Urinary bladder (tissue), 4 donors: ENCODE results near the gene GET3. TPM values are rescaled to one million over a fixed set of nuclear protein-coding genes. Genes with fewer than 3 reads are reported as not detected.

Source experiments
- DNase-seq: peaks from one replicate; pipeline ENCODE4 v3.0.0-alpha.2; 2015; ENCODE audit errors: extremely low spot score
- H3K27ac ChIP-seq: one replicate; pipeline ENCODE4 v1.5.1; 2013; ENCODE audit warnings: low read depth, mild to moderate bottlenecking, moderate library complexity
- H3K36me3 ChIP-seq: one replicate; pipeline ENCODE4 v1.6.1; 2013; ENCODE audit warnings: mild to moderate bottlenecking, moderate library complexity; ENCODE audit not compliant: insufficient read depth
- H3K4me1 ChIP-seq: one replicate; pipeline ENCODE4 v1.6.1; 2013; ENCODE audit warnings: mild to moderate bottlenecking, moderate library complexity; ENCODE audit not compliant: insufficient read depth
- H3K4me3 ChIP-seq: one replicate; pipeline ENCODE4 v1.5.1; 2013; ENCODE audit warnings: low read depth, low read length
- WGBS: extraction: QIAGEN DNeasy Blood & Tissue Kit; methylation state at CpG from one replicate; pipeline ENCODE4 v1.1.7; 2013; 5-methylcytosine and 5-hydroxymethylcytosine counted together
- polyA plus RNA-seq: library from polyadenylated mRNA; stranded (reverse); fragments of 200-250 nt; gene quantifications from one replicate; pipeline ENCODE4 v1.2.3, GENCODE V29; 2013
- total RNA-seq: library from RNA; depleted of rRNA; stranded (reverse); fragments of >200 nt; gene quantifications from one replicate; pipeline ENCODE4 v1.2.3, GENCODE V29; 2014
- donor health status: healthy with polysubstance abuse.
- donor health status: healthy.

The GET3 gene
- total and polyA plus RNA-seq, 2 donors, result 22.7 to 84.4 TPM

DNA sequence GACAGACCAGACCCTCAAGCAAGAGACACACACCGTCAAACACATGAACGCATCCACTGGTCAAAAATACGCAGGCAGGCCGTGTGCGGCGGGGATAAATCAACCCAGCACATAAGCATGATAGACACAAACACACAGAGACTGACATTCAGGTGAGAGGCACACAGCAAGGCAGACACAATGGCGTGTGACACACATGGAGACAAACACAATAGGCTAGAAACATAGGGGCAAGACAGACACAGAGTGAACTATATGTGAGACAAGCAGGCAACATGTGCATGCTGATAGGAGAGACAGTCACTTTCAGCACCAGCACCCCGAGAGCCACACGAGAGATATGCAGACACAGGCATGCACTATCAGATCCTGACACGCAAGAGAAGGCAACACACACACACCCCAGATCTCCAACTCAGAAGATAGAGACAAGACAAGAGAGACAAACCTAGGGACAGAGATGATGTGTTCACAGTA lies 47.1 kb downstream of the GET3 start:
- Histone ChIP-seq H3K4me1 (no peaks in the 10 kb centered on the region), H3K4me3 (no peak overlapping the region), H3K27ac (peak overlapping the region; percentile 91), H3K36me3 (no peaks in the 10 kb centered on the region)
- no peak for DNase-seq
- 58% methylated on average over 10 of the region's 10 CpGs for WGBS

DNA sequence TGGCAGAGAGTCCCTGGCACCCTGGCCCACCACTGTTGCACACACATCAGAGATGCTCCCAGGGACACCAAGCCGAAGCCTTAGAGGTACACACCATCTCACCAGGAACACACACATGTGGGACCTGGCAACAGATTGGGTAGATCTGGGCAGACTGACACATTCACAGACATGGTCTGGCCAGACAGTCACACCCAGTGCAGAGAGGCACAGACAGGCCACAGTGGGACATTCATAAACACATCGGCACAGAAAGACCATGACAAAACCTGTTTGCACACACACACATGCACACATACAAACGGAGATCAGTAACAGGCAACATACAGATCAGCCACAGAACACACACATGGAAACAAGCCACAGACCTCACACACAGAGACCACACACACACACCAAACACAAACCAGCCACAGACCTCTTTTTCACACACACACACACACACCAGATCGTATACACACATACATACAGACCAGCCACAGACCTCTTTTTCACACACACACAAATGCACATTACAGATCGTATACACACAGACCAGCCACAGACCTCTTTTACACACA lies 47.7 kb downstream of the GET3 start:
- WGBS, result 50% methylated on average over 5 of the region's 5 CpGs

DNA sequence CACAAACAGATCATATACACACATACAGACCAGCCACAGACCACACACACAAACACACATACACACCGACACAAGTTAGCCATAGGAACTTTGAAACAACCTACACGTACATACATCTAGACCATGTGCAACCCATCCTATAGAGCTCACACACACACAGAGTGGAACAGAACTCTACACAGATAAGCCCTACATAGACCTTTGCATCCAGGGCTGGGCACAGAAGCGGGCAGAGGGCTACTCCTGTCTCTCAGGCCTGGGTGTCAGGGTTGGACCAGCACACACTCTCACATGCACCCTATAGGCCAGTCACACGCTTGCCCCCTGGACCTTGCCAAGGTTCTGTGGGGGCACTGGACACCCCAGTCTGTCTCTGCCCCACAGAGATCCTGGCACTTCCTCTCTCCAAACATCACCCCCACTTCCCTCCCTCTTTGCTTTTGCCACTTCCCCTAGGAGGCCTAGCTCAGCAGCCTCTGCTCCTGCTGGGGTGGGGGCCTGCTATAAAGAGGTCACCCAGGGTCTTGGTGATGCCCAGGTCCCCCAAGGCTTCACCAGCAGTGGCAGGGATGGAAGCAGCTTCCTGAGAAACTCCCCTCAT lies 48.2 kb downstream of the GET3 start:
- WGBS, result 67% methylated on average over 4 of the region's 4 CpGs
- Histone ChIP-seq H3K27ac (peak overlapping the region; percentile 85), H3K36me3 (no peaks in the 10 kb centered on the region), H3K4me3 (no peak overlapping the region), H3K4me1 (no peaks in the 10 kb centered on the region)
- DNase-seq, result no peak

More for the DNA sequence above, 47.7 kb downstream of the GET3 start:
- Histone ChIP-seq H3K36me3 (no peaks in the 10 kb centered on the region), H3K4me1 (no peaks in the 10 kb centered on the region), H3K4me3 (no peak overlapping the region), H3K27ac (peak overlapping the region; percentile 91)
- DNase-seq, result no peak

DNA sequence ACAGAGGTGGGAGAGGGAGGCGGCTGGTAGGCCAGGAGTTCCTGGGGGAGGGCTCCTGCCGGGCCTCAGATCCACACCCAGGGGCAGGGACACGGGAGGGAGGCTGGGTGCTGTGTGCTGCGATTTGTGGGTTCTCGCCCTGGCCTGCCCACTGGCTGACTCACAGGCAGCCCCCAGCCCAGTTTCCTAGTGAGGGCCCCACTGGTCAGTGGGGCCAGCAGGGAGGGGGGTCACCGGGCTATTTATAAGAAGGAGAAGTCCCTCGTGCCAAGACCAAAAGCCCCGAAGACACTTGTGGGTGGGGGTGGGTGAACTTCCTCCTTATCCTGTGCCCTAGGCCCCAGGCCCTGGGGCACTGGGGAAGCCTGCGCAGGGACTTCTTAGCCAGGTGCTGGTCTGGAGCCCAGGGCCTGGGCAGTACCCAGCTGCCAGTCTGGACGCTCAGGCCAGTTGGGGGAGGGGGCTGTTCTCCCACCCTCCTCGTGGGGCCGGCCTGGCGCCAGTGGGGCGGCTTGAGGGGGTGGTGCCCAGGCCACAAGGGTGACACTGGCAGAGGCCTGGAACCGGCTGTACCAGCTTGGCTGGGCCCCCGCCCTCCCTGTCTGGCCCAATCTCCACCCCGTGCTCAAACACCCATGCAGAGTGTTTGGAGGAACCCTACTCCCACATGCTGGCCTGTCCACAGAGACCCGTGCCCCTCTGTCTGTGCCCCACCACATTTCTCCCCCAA lies 49.0 kb downstream of the GET3 start:
- 57% methylated on average over 18 of the region's 18 CpGs for WGBS
- no peaks in the 10 kb centered on the region for H3K36me3 ChIP-seq
- DNase-seq, result no peak
- H3K4me1 ChIP-seq, result no peaks in the 10 kb centered on the region
- H3K27ac ChIP-seq, result peak overlapping the region; percentile 85
- H3K4me3 ChIP-seq, result no peak overlapping the region

DNA sequence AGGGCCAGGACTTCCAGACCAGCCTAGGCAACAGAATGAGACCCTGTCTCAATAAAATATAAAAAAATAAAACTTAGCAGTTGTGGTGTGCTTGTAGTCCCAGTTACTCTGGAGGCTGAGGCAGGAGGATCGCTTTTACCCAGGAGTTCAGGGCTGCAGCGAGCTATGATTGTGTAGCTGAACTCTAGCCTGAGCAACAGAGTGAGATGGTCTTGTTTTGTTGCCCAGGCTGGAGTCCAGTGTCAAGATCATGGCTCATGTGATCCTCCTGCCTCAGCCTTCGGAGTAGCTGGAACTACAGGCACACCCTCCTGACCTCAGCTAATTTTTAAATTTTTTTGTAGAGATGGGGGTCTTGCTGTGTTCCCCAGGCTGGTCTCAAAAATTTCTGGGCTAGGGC lies 49.7 kb downstream of the GET3 start:
- Histone ChIP-seq H3K36me3 (no peaks in the 10 kb centered on the region), H3K4me1 (no peaks in the 10 kb centered on the region), H3K27ac (peak overlapping the region; percentile 85), H3K4me3 (no peak overlapping the region)
- 74% methylated on average over 3 of the region's 3 CpGs for WGBS
- no peak for DNase-seq

DNA sequence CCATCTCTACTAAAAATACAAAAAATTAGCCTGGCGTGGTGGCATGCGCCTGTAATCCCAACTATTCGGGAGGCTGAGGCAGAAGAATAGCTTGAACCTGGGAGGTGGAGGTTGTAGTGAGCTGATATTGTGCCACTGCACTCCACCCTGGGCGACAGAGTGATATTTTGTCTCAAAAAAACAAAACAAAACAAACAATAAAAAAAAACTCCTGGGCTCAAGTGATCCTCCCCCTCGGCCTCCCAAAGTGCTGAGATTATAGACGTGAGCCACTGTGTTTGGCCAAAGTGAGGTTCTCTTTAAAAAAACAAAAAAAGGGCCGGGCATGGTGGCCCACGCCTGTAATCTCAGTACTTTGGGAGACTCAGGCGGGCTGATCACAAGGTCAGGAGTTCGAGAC lies 50.2 kb downstream of the GET3 start:
- 65% methylated on average over 10 of the region's 10 CpGs for WGBS
- H3K4me3 ChIP-seq, result no peak overlapping the region
- DNase-seq, result no peak
- H3K36me3 ChIP-seq, result no peaks in the 10 kb centered on the region
- H3K4me1 ChIP-seq, result no peaks in the 10 kb centered on the region
- peak overlapping the region; percentile 85 for H3K27ac ChIP-seq

DNA sequence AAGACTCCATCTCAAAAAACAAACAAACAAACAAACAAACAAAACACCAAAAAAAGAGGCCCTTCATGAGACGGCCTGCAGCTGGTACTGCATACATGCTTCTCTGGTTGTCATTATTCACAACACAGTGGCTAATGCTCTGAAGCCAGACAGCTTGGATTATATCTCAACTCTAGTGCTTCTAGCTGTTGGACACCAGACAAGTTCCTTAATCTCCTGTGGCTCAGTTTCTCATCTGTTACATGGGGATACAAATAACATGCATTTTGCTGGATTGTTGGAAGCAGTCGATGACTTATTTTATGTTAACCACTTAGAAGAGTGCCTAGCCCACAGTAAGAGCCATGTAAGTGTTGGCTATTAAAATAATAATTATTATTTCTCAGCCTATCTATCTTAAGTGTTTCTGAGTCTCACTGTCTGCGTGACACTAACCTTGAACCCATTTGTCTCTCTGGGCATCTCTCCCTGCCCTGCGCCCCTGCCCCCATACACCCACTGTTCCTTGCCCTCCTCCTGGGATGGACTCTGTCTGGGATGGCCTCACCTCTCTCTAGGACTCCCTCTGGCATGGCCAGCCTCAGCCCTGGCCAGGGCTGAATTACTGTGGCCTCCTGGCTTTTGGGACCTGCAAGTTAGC lies 50.9 kb downstream of the GET3 start:
- Histone ChIP-seq H3K27ac (peak overlapping the region; percentile 90), H3K4me3 (no peak overlapping the region), H3K4me1 (no peaks in the 10 kb centered on the region), H3K36me3 (no peaks in the 10 kb centered on the region)
- DNase-seq, result no peak
- WGBS, result 32% methylated on average over 4 of the region's 4 CpGs

DNA sequence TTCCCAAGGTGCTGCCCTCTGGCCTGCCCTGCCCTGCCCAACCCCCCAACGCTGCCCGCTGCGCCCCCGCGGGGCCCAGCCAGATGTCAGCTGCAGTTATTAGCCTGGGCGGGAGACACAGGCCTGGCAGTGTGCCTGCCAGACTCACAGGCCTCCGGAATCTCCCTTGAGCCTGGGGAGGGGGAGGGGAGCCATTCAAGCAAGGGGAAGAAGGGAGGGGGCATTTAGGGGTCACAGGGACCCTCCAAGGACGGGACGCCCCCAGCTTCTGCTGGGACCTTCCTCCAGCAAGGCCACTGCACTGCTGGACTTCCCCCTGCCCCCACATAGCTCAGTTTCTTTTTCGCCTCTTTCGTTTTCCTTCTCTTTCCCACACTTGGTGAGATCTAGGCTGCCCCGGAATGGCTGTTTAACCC lies 51.4 kb downstream of the GET3 start:
- 2% methylated on average over 12 of the region's 12 CpGs for WGBS
- no peaks in the 10 kb centered on the region for H3K4me1 ChIP-seq
- H3K36me3 ChIP-seq, result no peaks in the 10 kb centered on the region
- no peak for DNase-seq
- peak overlapping the region; percentile 90 for H3K27ac ChIP-seq
- H3K4me3 ChIP-seq, result peak overlapping the region; percentile 41

DNA sequence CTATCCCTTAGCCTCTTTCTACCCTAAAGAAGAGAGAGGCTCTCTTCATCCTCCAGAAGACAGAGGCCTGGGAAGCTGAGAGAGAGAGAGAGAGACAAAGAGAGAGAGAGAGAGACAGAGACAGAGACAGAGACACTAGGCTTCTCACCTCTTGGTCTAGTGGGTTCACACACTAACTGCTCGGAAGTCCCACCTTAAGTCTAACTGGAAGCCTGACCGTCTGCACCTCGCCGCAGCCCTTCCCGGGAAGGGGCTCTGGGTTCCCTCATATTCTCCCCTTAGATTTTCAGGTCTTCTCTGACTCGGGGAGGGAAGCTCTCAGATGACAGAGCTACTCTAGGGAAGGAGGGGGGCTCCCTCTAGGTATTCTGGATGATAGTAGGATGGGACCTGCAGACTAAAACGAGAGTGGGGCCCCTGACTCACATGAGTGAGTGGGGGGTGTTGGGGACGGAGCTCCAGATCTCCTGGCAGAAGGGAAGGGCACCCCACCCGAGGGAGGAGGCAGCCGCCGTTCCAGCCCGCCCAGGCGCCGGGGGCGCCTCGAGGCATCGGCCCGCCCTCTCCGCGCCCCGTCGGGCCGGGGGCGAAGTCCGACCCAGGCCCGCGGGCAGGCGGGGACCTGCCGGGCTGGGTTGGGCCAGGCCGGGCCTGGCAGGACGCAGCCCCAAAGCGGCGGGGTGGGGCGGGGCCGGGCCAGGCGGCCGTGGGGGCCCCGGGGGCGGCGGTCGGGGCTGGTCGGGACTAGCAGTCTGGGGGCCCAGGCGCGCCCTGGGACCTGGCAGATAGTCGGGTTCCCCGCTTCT lies 52.0 kb downstream of the GET3 start:
- Histone ChIP-seq H3K36me3 (no peaks in the 10 kb centered on the region), H3K4me3 (peak overlapping the region; percentile 41), H3K4me1 (no peaks in the 10 kb centered on the region), H3K27ac (peak overlapping the region; percentile 90)
- DNase-seq, result no peak
- under 1% methylated on average over 46 of the region's 46 CpGs for WGBS

DNA sequence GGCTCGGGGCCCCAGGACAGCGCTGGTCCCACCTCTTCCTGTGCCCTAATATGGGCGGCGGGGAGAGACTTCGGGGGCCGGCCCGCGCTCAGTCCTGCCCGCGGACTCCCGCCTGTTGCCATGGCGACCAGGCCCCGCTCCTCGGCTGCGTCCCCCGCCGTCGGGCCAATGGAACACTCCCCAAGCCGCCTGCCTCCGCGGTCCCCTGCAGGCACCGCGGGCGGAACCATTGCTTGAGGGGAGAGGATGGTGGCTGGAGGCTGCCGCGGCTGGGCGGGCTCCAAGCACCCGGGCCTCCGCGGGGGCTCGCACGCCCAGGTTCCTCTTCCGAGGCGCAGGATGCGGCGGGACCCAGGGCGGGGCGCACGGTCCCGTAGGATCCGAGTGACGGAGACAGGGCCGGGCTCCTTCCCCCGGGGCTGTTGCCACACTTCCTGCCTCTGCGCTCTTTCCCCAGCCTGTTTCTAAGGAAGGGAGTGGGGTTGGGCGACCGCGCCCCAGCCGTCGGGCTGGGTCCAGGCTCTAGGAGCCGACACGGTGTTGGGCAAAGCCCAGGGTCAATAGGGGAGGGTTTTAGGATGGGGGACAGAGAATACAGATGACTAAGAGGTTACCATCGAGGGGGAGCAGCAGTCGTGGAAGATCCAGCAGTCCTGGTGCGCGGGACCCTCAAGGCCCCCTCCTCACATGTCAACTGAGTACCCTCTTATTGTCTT lies 52.8 kb downstream of the GET3 start:
- WGBS, result under 1% methylated on average over 56 of the region's 56 CpGs
- no peaks in the 10 kb centered on the region for H3K36me3 ChIP-seq
- no peak for DNase-seq
- H3K4me3 ChIP-seq, result peak overlapping the region; percentile 41
- peak overlapping the region; percentile 90 for H3K27ac ChIP-seq
- no peaks in the 10 kb centered on the region for H3K4me1 ChIP-seq

DNA sequence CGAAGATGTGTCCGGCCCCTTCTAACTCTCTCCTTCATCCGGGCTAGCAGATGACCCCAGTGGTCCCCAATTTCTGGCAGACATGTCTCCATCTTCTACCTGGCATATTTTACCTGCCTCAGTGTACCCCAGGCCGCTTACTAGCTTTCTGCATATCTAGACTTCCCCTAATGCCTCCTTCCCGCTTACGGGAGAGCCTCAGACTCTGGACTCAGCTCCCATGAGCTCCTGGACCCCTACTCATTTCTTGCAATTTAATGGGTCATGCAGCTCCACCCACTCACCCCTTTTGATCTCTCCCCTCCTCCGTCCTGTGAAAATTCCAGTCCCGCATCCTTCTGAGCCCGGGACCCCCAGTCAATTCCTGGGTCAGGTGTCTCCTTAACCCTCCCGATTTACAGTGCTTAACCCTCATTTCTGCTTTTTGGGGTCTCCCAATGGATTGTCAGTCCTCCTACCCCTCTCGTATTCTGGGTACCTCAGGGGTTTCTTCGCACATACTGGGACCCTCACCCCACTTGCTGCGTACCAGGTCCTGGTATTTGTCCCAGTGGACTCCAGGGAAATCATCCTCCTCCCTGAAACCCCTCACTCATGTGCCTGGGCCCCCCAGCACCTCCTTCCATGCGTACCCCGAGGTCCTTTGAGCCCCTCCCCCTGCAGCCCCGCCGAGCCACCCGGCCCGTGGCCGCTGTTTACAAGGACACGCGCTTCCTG lies 53.5 kb downstream of the GET3 start:
- WGBS, result 2% methylated on average over 22 of the region's 22 CpGs
- no peaks in the 10 kb centered on the region for H3K4me1 ChIP-seq
- peak overlapping the region; percentile 34 for H3K4me3 ChIP-seq
- no peaks in the 10 kb centered on the region for H3K36me3 ChIP-seq
- H3K27ac ChIP-seq, result peak overlapping the region; percentile 90
- no peak for DNase-seq

DNA sequence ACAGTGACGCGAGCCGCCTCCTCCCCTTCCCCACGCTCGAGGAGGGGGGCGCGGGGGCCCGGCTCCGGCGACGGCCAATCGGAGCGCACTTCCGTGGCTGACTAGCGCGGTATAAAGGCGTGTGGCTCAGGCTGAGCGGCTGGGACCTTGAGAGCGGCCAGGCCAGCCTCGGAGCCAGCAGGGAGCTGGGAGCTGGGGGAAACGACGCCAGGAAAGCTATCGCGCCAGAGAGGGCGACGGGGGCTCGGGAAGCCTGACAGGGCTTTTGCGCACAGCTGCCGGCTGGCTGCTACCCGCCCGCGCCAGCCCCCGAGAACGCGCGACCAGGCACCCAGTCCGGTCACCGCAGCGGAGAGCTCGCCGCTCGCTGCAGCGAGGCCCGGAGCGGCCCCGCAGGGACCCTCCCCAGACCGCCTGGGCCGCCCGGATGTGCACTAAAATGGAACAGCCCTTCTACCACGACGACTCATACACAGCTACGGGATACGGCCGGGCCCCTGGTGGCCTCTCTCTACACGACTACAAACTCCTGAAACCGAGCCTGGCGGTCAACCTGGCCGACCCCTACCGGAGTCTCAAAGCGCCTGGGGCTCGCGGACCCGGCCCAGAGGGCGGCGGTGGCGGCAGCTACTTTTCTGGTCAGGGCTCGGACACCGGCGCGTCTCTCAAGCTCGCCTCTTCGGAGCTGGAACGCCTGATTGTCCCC lies 54.2 kb downstream of the GET3 start, which contains the start of gene JUNB:
Gene JUNB (plus strand): TSS at position 142 of the 706 bp plus-strand sequence. CDS start 286 bp downstream, at position 428.
- under 1% methylated on average over 73 of the region's 73 CpGs for WGBS
- Histone ChIP-seq H3K4me3 (peak within 1 kb of the TSS; percentile 94), H3K4me1 (no peaks in the 10 kb centered on the region), H3K36me3 (no peaks in the 10 kb centered on the region), H3K27ac (peak within 1 kb of the TSS; percentile 98)
- DNase-seq, result no peak
